Adipocyte (in vitro differentiated cells): Measurements from ENCODE around the gene MKLN1.

ENCODE experiments used
- DNase-seq: peaks from one replicate; pipeline ENCODE4 v3.0.0-alpha.2; 2015; ENCODE audit warnings: low read depth
- H3K27me3 ChIP-seq: replicated peaks from 2 replicates; pipeline ENCODE4 v1.7.0; 2013; ENCODE audit warnings: mild to moderate bottlenecking, low read length, moderate library complexity; ENCODE audit not compliant: control insufficient read depth, insufficient read depth
- H3K36me3 ChIP-seq: 2 replicates; pipeline ENCODE4 v1.7.0; 2013; ENCODE audit warnings: low read length, mild to moderate bottlenecking, moderate library complexity; ENCODE audit not compliant: control insufficient read depth, insufficient read depth, severe bottlenecking
- H3K4me1 ChIP-seq: 2 replicates; pipeline ENCODE4 v1.7.0; 2013; ENCODE audit warnings: mild to moderate bottlenecking, low read length, moderate library complexity; ENCODE audit not compliant: control insufficient read depth, insufficient read depth
- H3K4me3 ChIP-seq: 2 replicates; pipeline ENCODE4 v1.7.0; 2013; ENCODE audit warnings: mild to moderate bottlenecking, low read length, moderate library complexity
- H3K9ac ChIP-seq: 2 replicates; pipeline ENCODE4 v1.7.0; 2013; ENCODE audit warnings: mild to moderate bottlenecking, low read length, moderate library complexity
- H3K9me3 ChIP-seq: 2 replicates; pipeline ENCODE4 v1.7.0; 2013; ENCODE audit warnings: mild to moderate bottlenecking, low read length, moderate library complexity; ENCODE audit not compliant: control insufficient read depth

Gene MKLN1

GRCh38 chr7:131493581-131493980 lies 165.9 kb downstream of the MKLN1 start:
- Histone ChIP-seq H3K9ac (no peak overlapping the region), H3K36me3 (peaks cover 23% of the 10 kb centered on the region), H3K9me3 (no peaks in the 10 kb centered on the region), H3K27me3 (no peaks in the 10 kb centered on the region), H3K4me1 (peaks cover 24% of the 10 kb centered on the region), H3K4me3 (no peak overlapping the region)
- DNase-seq: no peak

GRCh38 chr7:131494182-131494581 lies 166.5 kb downstream of the MKLN1 start:
- Histone ChIP-seq H3K27me3 (no peaks in the 10 kb centered on the region), H3K4me1 (peaks cover 27% of the 10 kb centered on the region), H3K9me3 (no peaks in the 10 kb centered on the region), H3K9ac (no peak overlapping the region), H3K4me3 (no peak overlapping the region), H3K36me3 (peaks cover 22% of the 10 kb centered on the region)
- no peak for DNase-seq

DNA sequence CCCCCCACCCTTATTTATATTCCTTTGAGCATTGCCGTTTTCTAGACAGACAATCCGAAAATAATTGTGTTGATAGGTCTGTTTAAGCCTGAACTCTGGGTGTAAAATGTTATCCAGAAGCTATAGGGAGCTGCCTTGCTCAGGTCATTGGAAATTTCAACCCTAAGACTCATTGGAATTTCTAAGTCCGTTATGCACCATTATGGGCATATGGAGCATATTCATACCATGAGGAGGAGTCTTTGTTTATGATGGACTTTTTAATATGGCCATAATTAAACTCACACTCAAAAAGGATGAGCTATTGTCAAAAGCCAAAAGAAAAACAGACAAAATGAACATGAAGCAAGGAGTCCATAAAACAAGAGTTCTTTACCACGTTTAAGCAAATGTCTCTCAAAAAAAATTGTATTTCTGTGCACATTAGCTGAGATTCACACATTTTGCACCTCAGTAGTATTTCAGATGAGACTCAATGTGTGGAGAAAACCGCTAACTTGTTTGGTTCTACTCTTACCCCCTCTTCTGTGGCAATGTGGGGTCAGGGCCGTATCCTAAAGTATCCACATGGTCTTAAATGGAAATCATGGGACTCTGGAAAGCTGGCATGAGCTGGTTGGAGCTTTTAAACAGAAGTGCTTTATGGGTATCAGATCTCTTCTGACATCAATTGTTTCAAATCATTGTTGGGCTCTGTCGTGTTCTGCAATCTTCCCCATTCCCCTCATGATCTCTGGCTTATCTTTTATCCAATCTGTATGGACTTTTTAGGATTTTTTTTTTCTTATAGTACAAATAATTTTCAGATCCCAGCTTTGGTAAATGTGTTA lies 168.2 kb downstream of the MKLN1 start:
- Histone ChIP-seq H3K4me3 (no peak overlapping the region), H3K9me3 (no peaks in the 10 kb centered on the region), H3K9ac (no peak overlapping the region), H3K4me1 (peaks cover 27% of the 10 kb centered on the region), H3K27me3 (no peaks in the 10 kb centered on the region), H3K36me3 (peaks cover 28% of the 10 kb centered on the region)
- no peak for DNase-seq

- no peak for DNase-seq
- peaks cover 29% of the 10 kb centered on the region for H3K4me1 ChIP-seq
- peaks cover 25% of the 10 kb centered on the region for H3K36me3 ChIP-seq
- H3K27me3 ChIP-seq: no peaks in the 10 kb centered on the region
- H3K9ac ChIP-seq: no peak overlapping the region
- H3K4me3 ChIP-seq: no peak overlapping the region
- no peaks in the 10 kb centered on the region for H3K9me3 ChIP-seq
Observed at GRCh38 chr7:131497454-131497853, 169.8 kb downstream of the MKLN1 start.

GRCh38 chr7:131498237-131498885 lies 170.7 kb downstream of the MKLN1 start:
- no peaks in the 10 kb centered on the region for H3K27me3 ChIP-seq
- peaks cover 25% of the 10 kb centered on the region for H3K36me3 ChIP-seq
- H3K4me1 ChIP-seq: peaks cover 34% of the 10 kb centered on the region
- peak; percentile 48 for DNase-seq
- H3K9ac ChIP-seq: no peak overlapping the region
- no peaks in the 10 kb centered on the region for H3K9me3 ChIP-seq
- peak overlapping the region; percentile 22 for H3K4me3 ChIP-seq

- no peak overlapping the region for H3K4me3 ChIP-seq
- no peak overlapping the region for H3K9ac ChIP-seq
- H3K9me3 ChIP-seq: no peaks in the 10 kb centered on the region
- peaks cover 17% of the 10 kb centered on the region for H3K36me3 ChIP-seq
- H3K27me3 ChIP-seq: no peaks in the 10 kb centered on the region
- H3K4me1 ChIP-seq: peaks cover 39% of the 10 kb centered on the region
- no peak for DNase-seq
Observed at GRCh38 chr7:131499801-131500200, 172.1 kb downstream of the MKLN1 start.

GRCh38 chr7:131500357-131500756 lies 172.7 kb downstream of the MKLN1 start:
- Histone ChIP-seq H3K36me3 (peaks cover 17% of the 10 kb centered on the region), H3K9ac (no peak overlapping the region), H3K4me3 (no peak overlapping the region), H3K4me1 (peaks cover 39% of the 10 kb centered on the region), H3K9me3 (no peaks in the 10 kb centered on the region), H3K27me3 (no peaks in the 10 kb centered on the region)
- no peak for DNase-seq

- peak; percentile 31 for DNase-seq
- Histone ChIP-seq H3K27me3 (no peaks in the 10 kb centered on the region), H3K9ac (no peak overlapping the region), H3K4me1 (peaks cover 39% of the 10 kb centered on the region), H3K9me3 (no peaks in the 10 kb centered on the region), H3K36me3 (peaks cover 17% of the 10 kb centered on the region), H3K4me3 (no peak overlapping the region)
Observed at GRCh38 chr7:131501422-131501821, 173.7 kb downstream of the MKLN1 start.

GRCh38 chr7:131501930-131502685 lies 174.4 kb downstream of the MKLN1 start:
- Histone ChIP-seq H3K9me3 (no peaks in the 10 kb centered on the region), H3K27me3 (no peaks in the 10 kb centered on the region), H3K4me1 (peaks cover 36% of the 10 kb centered on the region), H3K4me3 (no peak overlapping the region), H3K36me3 (peaks cover 17% of the 10 kb centered on the region), H3K9ac (no peak overlapping the region)
- DNase-seq: no peak

DNA sequence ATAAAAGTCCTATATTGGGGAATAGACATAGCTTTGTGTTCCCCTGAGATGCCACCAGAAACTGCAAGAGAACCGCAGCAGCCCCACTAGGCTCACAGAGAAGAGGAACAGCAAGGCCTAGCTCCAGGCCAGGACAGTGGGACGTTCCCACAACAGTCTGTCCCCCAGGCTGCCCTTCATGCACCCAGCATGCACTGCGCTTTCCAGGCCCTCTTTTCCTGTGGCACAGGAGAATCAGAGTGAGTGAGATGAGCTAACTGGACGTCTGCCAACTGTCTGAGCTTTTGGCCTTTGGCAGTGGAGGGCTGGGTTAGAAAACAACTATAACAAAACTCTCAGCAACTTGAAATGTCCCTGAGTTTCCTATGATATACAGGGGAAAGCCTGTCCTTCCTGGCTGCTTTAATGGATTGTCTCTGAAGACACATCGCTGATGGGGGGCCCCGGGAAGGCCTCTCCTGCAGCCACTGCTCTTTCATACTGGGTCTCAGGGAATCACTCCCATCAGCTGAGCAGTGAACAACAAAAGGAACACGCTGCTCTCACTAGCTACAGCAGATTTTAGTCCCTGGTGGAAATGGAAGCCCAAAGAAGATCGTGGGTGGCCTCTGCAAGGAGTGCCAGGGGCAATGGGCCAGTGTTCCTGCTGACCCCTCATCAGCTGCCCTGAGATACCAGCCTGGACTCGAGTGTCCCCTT lies 175.3 kb downstream of the MKLN1 start:
- DNase-seq: peak; percentile 21
- Histone ChIP-seq H3K36me3 (peaks cover 14% of the 10 kb centered on the region), H3K27me3 (no peaks in the 10 kb centered on the region), H3K9me3 (no peaks in the 10 kb centered on the region), H3K4me1 (peaks cover 29% of the 10 kb centered on the region), H3K9ac (peak overlapping the region; percentile 7), H3K4me3 (no peak overlapping the region)

- Histone ChIP-seq H3K36me3 (peaks cover 14% of the 10 kb centered on the region), H3K4me3 (no peak overlapping the region), H3K9ac (peak overlapping the region; percentile 7), H3K4me1 (peaks cover 26% of the 10 kb centered on the region), H3K9me3 (no peaks in the 10 kb centered on the region), H3K27me3 (no peaks in the 10 kb centered on the region)
- DNase-seq: no peak
Observed at GRCh38 chr7:131503639-131504038, 176.0 kb downstream of the MKLN1 start.
